Stimulated activated CD4-positive, alpha-beta T cell treated with anti-CD3 and anti-CD28 coated beads, Interleukin-1b, Interleukin-23, amount 100 ng/mL, for 24 hours (primary cell): ENCODE results near the gene AIF1L.

ENCODE experiments used
- DNase-seq, 4 experiments: peaks; one replicate each; pipeline ENCODE4 v3.0.0-alpha.2; 2020; ENCODE audit warnings: low read depth in 4 of 4, low spot score in 1 of 4

Gene AIF1L

DNA sequence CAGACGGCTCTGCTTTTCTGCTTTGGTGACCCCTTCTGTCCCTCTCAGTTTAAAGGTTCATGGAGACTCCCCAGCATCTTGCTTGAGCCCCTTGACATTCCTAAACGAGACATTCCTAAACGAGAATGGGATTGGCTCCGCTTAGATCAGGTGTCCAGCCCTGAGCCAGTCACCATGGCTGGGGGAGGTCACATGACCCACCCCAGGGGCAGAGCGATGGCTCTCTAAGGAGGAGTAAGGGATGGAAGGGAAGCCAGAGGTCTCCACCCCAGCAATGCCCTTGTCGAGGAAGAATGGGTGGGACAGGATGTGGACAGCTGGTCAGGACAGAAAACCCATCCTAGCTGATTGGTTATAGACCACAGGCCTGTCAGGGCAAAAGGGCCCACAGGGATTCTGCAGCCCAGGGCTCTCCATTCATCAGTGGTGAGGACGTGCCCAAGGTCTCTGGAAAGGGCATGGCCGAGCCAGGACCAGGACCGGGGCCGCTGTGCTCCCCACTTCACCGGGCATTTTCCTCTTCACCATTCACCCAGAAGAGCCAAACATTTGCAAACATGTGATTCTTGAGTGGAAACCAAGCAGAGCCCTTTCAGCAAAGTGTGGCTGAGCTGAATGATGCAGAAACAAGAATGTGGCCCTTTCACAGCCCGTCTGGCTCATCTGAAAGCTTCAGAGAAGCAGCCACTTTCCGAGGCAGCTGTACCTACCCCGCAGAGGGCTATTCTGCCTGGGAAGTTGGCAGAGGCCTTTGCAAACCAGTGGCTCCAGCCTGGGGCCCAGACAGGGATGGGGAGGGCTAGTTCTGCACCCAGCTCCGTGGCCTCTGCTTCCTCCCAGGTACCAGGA, 19.8 kb upstream of the AIF1L start:
- DNase-seq: no peak

- no peak for DNase-seq
Observed at GRCh38 chr9:131078427-131079366, 17.6 kb upstream of the AIF1L start.

- no peak for DNase-seq
Observed at GRCh38 chr9:131080589-131080988, 15.7 kb upstream of the AIF1L start.

GRCh38 chr9:131081868-131082267, 14.5 kb upstream of the AIF1L start:
- DNase-seq: no peak

DNA sequence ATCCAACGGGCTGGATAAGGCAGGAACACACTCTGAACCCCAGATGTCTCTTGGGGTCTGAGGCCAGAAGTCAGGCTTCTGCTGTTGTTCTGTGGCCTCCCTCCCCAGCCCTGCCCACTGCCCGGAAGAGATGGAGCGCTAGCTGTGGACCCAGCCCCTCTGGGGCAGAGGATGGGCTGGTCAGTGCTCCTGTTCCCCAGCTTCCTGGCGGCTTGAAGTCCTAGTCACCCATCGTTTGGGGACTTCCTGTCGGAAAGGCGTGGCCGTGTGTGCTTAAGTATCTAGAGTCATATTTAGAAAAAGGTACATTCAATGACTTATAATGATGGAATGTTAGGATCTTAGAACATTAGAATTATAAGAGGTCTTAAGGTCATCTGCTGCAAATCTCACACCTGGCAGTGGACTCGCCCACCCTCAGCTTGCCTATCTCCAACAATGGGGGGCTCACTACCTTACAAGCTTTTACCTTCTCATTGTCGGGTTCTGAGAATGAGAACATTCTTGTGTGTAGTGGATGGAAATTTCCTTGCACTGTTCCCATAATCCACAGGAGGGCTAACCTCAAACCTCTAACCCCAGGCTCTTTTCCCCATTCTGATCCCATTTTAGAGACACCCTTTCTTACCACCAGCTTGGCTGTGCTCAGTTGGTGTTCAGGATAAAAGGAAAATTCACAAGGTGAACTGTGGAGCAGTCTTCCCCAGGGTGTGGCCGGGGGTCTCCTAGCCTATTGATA, 13.4 kb upstream of the AIF1L start:
- no peak for DNase-seq

- DNase-seq: no peak
Observed at GRCh38 chr9:131084661-131085369, 11.5 kb upstream of the AIF1L start.

- DNase-seq: no peak
Observed at GRCh38 chr9:131085370-131086122, 10.8 kb upstream of the AIF1L start.

GRCh38 chr9:131087354-131087893, 8.9 kb upstream of the AIF1L start:
- DNase-seq: no peak

GRCh38 chr9:131090025-131090787, 6.1 kb upstream of the AIF1L start:
- DNase-seq: no peak

GRCh38 chr9:131091352-131091992, 4.9 kb upstream of the AIF1L start:
- no peak for DNase-seq

DNA sequence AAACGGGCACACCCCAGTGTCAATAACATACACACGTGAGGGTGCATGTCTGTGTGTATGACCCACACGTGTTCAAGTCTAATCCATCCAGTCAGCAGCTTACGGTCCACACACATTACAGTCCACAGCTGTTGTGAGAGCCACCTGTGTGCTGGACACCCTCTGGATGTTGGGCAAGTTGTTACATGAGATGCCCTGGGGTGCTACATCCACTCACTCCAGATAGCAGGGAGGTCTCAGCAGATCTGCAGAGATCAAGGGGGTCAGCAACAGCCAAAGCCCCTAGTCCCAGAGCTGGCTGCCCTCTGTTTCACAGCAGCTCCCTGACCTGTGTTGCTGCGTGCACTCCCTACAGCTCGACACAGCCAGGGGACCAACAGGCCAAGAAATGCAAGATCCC, 4.3 kb upstream of the AIF1L start:
- no peak for DNase-seq

DNA sequence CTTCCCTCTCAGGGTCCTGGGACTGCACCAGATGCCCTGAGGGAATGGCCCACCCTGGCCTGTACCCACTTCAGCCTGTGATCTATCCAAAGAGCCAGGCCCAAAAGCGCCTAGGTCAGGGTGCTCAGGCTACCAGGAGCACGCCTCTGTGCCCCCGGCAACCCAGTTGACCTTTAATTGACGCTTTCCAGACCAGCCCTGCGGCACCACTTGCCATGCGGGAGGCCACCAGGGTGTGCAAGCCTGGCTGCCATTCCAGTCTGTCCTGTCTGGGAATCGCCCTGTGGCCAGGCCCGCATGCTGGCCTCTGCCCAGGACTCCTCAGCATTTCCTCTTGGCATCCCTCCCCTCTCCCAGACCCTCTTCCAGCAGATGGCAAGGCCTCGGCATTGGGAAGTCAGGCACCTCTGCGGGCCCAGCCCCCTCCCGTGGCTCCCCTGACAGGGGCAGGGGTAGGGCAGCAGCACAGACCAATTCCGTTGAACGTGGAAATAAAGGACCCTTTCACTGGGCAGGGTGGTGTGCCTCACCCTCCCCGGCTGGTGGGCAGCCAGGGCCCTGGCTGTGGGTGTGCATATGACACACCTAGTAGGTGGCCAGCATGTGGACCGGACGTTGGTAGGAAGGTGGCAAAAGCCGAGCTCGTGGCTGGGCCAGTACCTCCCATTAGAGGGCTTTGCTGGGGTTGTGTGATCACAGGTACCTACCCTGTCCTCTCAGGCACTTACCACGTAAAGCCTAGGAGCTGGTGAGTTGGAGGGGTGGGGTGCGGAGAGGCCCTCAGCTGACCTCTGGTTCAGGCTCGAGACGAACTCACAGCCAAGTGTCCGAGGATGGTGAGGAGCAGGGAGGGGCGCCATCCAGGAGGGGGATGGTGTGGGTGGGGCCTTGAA, 3.5 kb upstream of the AIF1L start:
- DNase-seq: no peak

GRCh38 chr9:131094015-131094414, 2.3 kb upstream of the AIF1L start:
- DNase-seq: no peak

DNA sequence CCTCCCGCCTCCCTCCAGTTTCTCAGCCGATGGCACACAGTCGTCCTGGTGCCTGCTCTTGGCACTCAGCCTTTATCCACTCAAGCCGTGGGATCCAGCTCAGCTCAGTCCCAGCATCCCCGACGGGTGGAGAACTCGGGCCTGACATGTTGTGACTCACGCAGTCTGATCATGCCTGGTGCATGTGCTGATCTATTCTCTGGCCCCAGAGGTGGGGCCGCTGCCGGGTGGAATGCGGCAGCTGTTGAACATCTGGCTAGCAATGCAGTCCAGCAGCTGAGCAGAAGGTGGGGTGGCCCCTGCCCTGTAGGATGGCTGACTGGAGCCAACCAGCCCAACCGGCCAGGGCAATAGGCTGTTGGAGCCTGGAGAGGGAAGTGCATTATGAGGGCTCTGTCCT, 1.7 kb upstream of the AIF1L start:
- no peak for DNase-seq

DNA sequence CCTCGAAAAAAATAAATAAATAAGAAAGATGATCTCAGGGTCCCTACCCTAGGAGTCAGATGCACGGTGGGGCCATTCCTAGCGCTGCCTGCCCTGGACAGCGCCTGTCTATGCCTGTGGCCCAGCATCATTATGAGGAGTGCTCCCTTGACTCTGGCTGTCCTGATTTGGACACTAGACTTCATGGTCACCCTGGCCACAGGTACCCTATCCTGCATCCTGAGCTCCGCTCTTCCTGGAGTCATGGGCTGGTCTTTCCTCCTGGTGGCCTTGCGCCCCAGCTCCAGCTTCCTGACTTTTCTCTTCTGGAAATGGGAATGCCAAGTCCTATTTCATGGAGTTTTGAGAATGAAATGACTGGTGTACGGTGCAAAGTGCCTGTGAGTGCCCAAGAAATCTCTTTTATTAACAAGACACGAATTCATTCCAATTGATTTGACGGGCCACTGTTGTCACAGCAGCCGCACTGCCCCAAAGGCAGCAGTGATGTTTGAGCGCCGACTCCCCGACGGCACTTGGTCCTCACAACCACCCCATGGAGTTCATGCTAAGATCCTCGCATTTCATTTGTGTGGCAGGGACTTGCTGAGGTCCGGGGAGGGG, 564 bp upstream of the AIF1L start:
- no peak for DNase-seq

- DNase-seq: no peak
Observed at GRCh38 chr9:131097126-131097947, 1.0 kb downstream of the AIF1L start.
